Right lung (tissue), 5 donors: ENCODE results near the gene NLGN2. TPM values are rescaled to one million over a fixed set of nuclear protein-coding genes. Genes with fewer than 3 reads are reported as not detected.
A peak's percentile ranks its signal among the peaks of the same experiment; 100 is the strongest.

Source experiments
- DNase-seq, 2 donors: peaks; one replicate each; pipeline ENCODE4 v3.0.0-alpha.2; 2013
- polyA plus RNA-seq, 5 donors: library from polyadenylated mRNA; unstranded; fragments of 120-200 nt; gene quantifications; one replicate each; pipeline versions ENCODE4 v1.2.1 to v1.2.3, GENCODE V29; 2013; ENCODE audit warnings: inconsistent platforms in 1 of 5, low replicate concordance in 1 of 5; ENCODE audit not compliant: insufficient read length in 5 of 5, insufficient read depth in 1 of 5

Gene NLGN2
- polyA plus RNA-seq, 5 donors, result 22.6 to 36.3 (median 31.7) TPM

GRCh38 chr17:7462474-7463371 is 55.1 kb downstream of the NLGN2 start:
- no peak for DNase-seq

- DNase-seq, result no peak
Measured at GRCh38 chr17:7463372-7463846, 55.8 kb downstream of the NLGN2 start.

GRCh38 chr17:7464081-7464480 is 56.4 kb downstream of the NLGN2 start:
- no peak for DNase-seq

GRCh38 chr17:7465597-7466275 is 58.1 kb downstream of the NLGN2 start:
- DNase-seq, result peak in 1 of 2 donors; percentile 17

GRCh38 chr17:7466318-7466638 is 58.6 kb downstream of the NLGN2 start:
- no peak for DNase-seq

- DNase-seq, result no peak
Measured at GRCh38 chr17:7466639-7467341, 59.1 kb downstream of the NLGN2 start.

- no peak for DNase-seq
Measured at GRCh38 chr17:7467498-7467897, 59.9 kb downstream of the NLGN2 start.

- DNase-seq, result no peak
Measured at GRCh38 chr17:7468290-7468689, 60.6 kb downstream of the NLGN2 start.

- no peak for DNase-seq
Measured at GRCh38 chr17:7468804-7469389, 61.3 kb downstream of the NLGN2 start.

Other genes starting within 250 kb of the NLGN2 start
- gene ASGR1, start 228.5 kb upstream of the NLGN2 start, polyA plus RNA-seq, result 10 to 100 TPM in 3 of 5 donors, 1 to 10 TPM in 2; 7.2 to 11.9 (median 10.4) TPM
- gene DLG4, start 188.0 kb upstream of the NLGN2 start, polyA plus RNA-seq, result 10 to 100 TPM; 33.6 to 62.3 (median 45.4) TPM
- 100 to 1,000 TPM; 289 to 380 (median 360) TPM for gene ACADVL, start 187.9 kb upstream of the NLGN2 start, polyA plus RNA-seq
- gene DVL2, start 173.3 kb upstream of the NLGN2 start, polyA plus RNA-seq, result 10 to 100 TPM; 42.5 to 62.9 (median 56.0) TPM
- gene PHF23, start 168.4 kb upstream of the NLGN2 start, polyA plus RNA-seq, result 10 to 100 TPM; 32.7 to 58.8 (median 46.7) TPM
- 100 to 1,000 TPM; 375 to 529 (median 415) TPM for gene GABARAP, start 165.4 kb upstream of the NLGN2 start, polyA plus RNA-seq
- gene CTDNEP1, start 156.1 kb upstream of the NLGN2 start, polyA plus RNA-seq, result 100 to 1,000 TPM; 128 to 156 (median 146) TPM
- 10 to 100 TPM; 36.6 to 49.7 (median 40.6) TPM for gene ELP5, start 155.6 kb upstream of the NLGN2 start, polyA plus RNA-seq
- gene CLDN7, start 145.4 kb upstream of the NLGN2 start, polyA plus RNA-seq, result 10 to 100 TPM; 22.3 to 35.1 (median 33.6) TPM
- 1 to 10 TPM in 4 of 5 donors, under 1 TPM in 1; 0.80 to 2.7 (median 1.2) TPM for gene SLC2A4, start 126.1 kb upstream of the NLGN2 start, polyA plus RNA-seq
- gene YBX2, start 113.2 kb upstream of the NLGN2 start, polyA plus RNA-seq, result 1 to 10 TPM; 1.2 to 2.4 (median 1.4) TPM
- gene EIF5A, start 100.2 kb upstream of the NLGN2 start, polyA plus RNA-seq, result 100 to 1,000 TPM; 224 to 373 (median 229) TPM
- gene GPS2, start 92.5 kb upstream of the NLGN2 start, polyA plus RNA-seq, result 10 to 100 TPM; 65.7 to 91.2 (median 81.3) TPM
- gene NEURL4, start 78.5 kb upstream of the NLGN2 start, polyA plus RNA-seq, result 10 to 100 TPM; 19.7 to 31.2 (median 28.1) TPM
- 1 to 10 TPM; 5.5 to 9.9 (median 7.5) TPM for gene ACAP1, start 71.3 kb upstream of the NLGN2 start, polyA plus RNA-seq
- 10 to 100 TPM in 3 of 5 donors, 1 to 10 TPM in 2; 9.6 to 13.9 (median 10.3) TPM for gene KCTD11, start 55.7 kb upstream of the NLGN2 start, polyA plus RNA-seq
- gene TMEM95, start 52.7 kb upstream of the NLGN2 start, polyA plus RNA-seq, result not detected
- gene TNK1, start 26.8 kb upstream of the NLGN2 start, polyA plus RNA-seq, result 1 to 10 TPM; 5.1 to 6.8 (median 6.7) TPM
- gene PLSCR3, start 13.3 kb upstream of the NLGN2 start, polyA plus RNA-seq, result 10 to 100 TPM; 39.3 to 74.6 (median 57.6) TPM
- gene TMEM256, start 3.7 kb upstream of the NLGN2 start, polyA plus RNA-seq, result 10 to 100 TPM; 67.5 to 86.1 (median 74.5) TPM
- not detected for gene SPEM1, start 12.5 kb downstream of the NLGN2 start, polyA plus RNA-seq
- gene SPEM2, start 17.8 kb downstream of the NLGN2 start, polyA plus RNA-seq, result not detected
- not detected for gene SPEM3, start 21.0 kb downstream of the NLGN2 start, polyA plus RNA-seq
- gene TMEM102, start 27.6 kb downstream of the NLGN2 start, polyA plus RNA-seq, result 1 to 10 TPM; 2.1 to 3.2 (median 2.4) TPM
- 1 to 10 TPM; 1.4 to 2.5 (median 1.9) TPM for gene FGF11, start 31.7 kb downstream of the NLGN2 start, polyA plus RNA-seq
- gene CHRNB1, start 37.2 kb downstream of the NLGN2 start, polyA plus RNA-seq, result 10 to 100 TPM in 3 of 5 donors, 1 to 10 TPM in 2; 9.0 to 14.8 (median 10.5) TPM
- 10 to 100 TPM; 36.6 to 52.9 (median 43.8) TPM for gene ZBTB4, start 71.8 kb downstream of the NLGN2 start, polyA plus RNA-seq
- under 1 TPM; 0.15 to 0.40 (median 0.35) TPM for gene SLC35G6, start 73.6 kb downstream of the NLGN2 start, polyA plus RNA-seq
- gene POLR2A, start 76.5 kb downstream of the NLGN2 start, polyA plus RNA-seq, result 100 to 1,000 TPM in 1 of 5 donors, 10 to 100 TPM in 4; 79.6 to 127 (median 89.6) TPM
- gene TNFSF12, start 141.2 kb downstream of the NLGN2 start, polyA plus RNA-seq, result 10 to 100 TPM; 20.1 to 40.5 (median 31.3) TPM
- 10 to 100 TPM; 16.2 to 23.2 (median 17.2) TPM for gene TNFSF13, start 150.9 kb downstream of the NLGN2 start, polyA plus RNA-seq
- gene SENP3, start 154.1 kb downstream of the NLGN2 start, polyA plus RNA-seq, result 10 to 100 TPM; 61.1 to 72.4 (median 70.5) TPM
- gene CD68, start 171.8 kb downstream of the NLGN2 start, polyA plus RNA-seq, result 10 to 100 TPM; 30.7 to 40.7 (median 32.3) TPM
- gene MPDU1, start 176.0 kb downstream of the NLGN2 start, polyA plus RNA-seq, result 10 to 100 TPM; 83.2 to 98.1 (median 93.5) TPM
- 1 to 10 TPM; 1.4 to 2.5 (median 1.8) TPM for gene SOX15, start 182.2 kb downstream of the NLGN2 start, polyA plus RNA-seq
- gene FXR2, start 207.1 kb downstream of the NLGN2 start, polyA plus RNA-seq, result 10 to 100 TPM; 33.0 to 43.8 (median 38.6) TPM
- 10 to 100 TPM; 70.6 to 93.8 (median 86.2) TPM for gene SAT2, start 220.0 kb downstream of the NLGN2 start, polyA plus RNA-seq
- 1 to 10 TPM; 1.1 to 2.0 (median 1.2) TPM for gene SHBG, start 222.3 kb downstream of the NLGN2 start, polyA plus RNA-seq
- 10 to 100 TPM; 20.5 to 31.5 (median 25.5) TPM for gene ATP1B2, start 243.1 kb downstream of the NLGN2 start, polyA plus RNA-seq